HG03095 (cell line): ENCODE data around the gene ULK2.
"Not testable (repeated sequence)": the region's sequence is repeated elsewhere in the genome, so short reads cannot be mapped to it uniquely, and the experiment has no call there.

Experiments used
- ATAC-seq: cut with Tn5 transposase; IDR thresholded peaks from one replicate; pipeline ENCODE4 v1.9.1; 2021; ENCODE audit warnings: moderate library complexity; ENCODE audit not compliant: unreplicated experiment

ULK2 gene

GRCh38 chr17:19867329-19868078 is at the start of gene ULK2:
Gene ULK2 (minus strand): TSS chr17:19867936. CDS start chr17:19867417, 519 bp downstream.
- ATAC-seq, result peak; percentile 45

- no peak for ATAC-seq
Observed at GRCh38 chr17:19915245-19915978, 47.7 kb upstream of the ULK2 start.

- ATAC-seq, result no peak
Observed at GRCh38 chr17:19911033-19911432, 43.3 kb upstream of the ULK2 start.

- ATAC-seq, result no peak
Observed at GRCh38 chr17:19909139-19909538, 41.4 kb upstream of the ULK2 start.

- no peak for ATAC-seq
Observed at GRCh38 chr17:19905502-19905901, 37.8 kb upstream of the ULK2 start.

GRCh38 chr17:19904924-19905323 is 37.2 kb upstream of the ULK2 start:
- ATAC-seq, result no peak

GRCh38 chr17:19904412-19904811 is 36.7 kb upstream of the ULK2 start:
- no peak for ATAC-seq

GRCh38 chr17:19900809-19901208 is 33.1 kb upstream of the ULK2 start:
- ATAC-seq, result no peak

GRCh38 chr17:19897903-19898302 is 30.2 kb upstream of the ULK2 start:
- ATAC-seq, result no peak

GRCh38 chr17:19897090-19897837 is 29.5 kb upstream of the ULK2 start:
- ATAC-seq, result no peak

- no peak for ATAC-seq
Observed at GRCh38 chr17:19896679-19897078, 28.9 kb upstream of the ULK2 start.

- ATAC-seq, result not testable (repeated sequence)
Observed at GRCh38 chr17:19890554-19890953, 22.8 kb upstream of the ULK2 start.

GRCh38 chr17:19890001-19890400 is 22.3 kb upstream of the ULK2 start:
- not testable (repeated sequence) for ATAC-seq

GRCh38 chr17:19886116-19886515 is 18.4 kb upstream of the ULK2 start:
- no peak for ATAC-seq

GRCh38 chr17:19883537-19884215 is 15.9 kb upstream of the ULK2 start:
- ATAC-seq, result no peak

- ATAC-seq, result no peak
Observed at GRCh38 chr17:19880393-19880792, 12.7 kb upstream of the ULK2 start.

- no peak for ATAC-seq
Observed at GRCh38 chr17:19877364-19877945, 9.7 kb upstream of the ULK2 start.

GRCh38 chr17:19876529-19877161 is 8.9 kb upstream of the ULK2 start:
- no peak for ATAC-seq

GRCh38 chr17:19874256-19874655 is 6.5 kb upstream of the ULK2 start:
- ATAC-seq, result no peak

- no peak for ATAC-seq
Observed at GRCh38 chr17:19873346-19873745, 5.6 kb upstream of the ULK2 start.
